ENCODE results near the gene PSMB10. TPM values are rescaled to one million over a fixed set of nuclear protein-coding genes. Genes with fewer than 3 reads are reported as not detected.
"Not testable (repeated sequence)": the region's sequence is repeated elsewhere in the genome, so short reads cannot be mapped to it uniquely, and the experiment has no call there.

PSMB10 gene
- total RNA-seq, 4 donors from 2014 or later = 65.6 to 100 (median 68.6) TPM

GRCh38 chr16:67917140-67917851 is 19.4 kb downstream of the PSMB10 start:
- Histone ChIP-seq H3K4me3 (no peak overlapping the region), H3K4me1 (peaks cover 6 to 31% (median 14%) of the 10 kb centered on the region in 4 donors), H3K36me3 (no peaks in the 10 kb centered on the region), H3K27me3 (no peaks in the 10 kb centered on the region), H3K9me3 (no peaks in the 10 kb centered on the region), H3K27ac (peak overlapping the region; percentile 10 to 54 (median 32))
- intact Hi-C loops (cut with DNase I; ENCODE audit: low total_unique reads) (no loop called here), in situ Hi-C loops (cut with MboI; ENCODE audit: low pct_ligation_motif_present in 1 of 4, low pct_unique_long_range_greater_than_20kb in 1 of 4, low sequenced_read_pairs in 3 of 4) (no loop called here)
- TF ChIP-seq EP300 (IDR thresholded peaks at IDR 0.05; ENCODE audit: low read depth) (no peak), CTCF (IDR thresholded peaks at IDR 0.05) (no peak), POLR2AphosphoS5 (IDR thresholded peaks at IDR 0.05) (no peak), POLR2A (IDR thresholded peaks at IDR 0.05) (no peak)
- DNase-seq = no peak
- 67% methylated on average over 6 of the region's 6 CpGs; no CpG with 5 or more reads in 1 of the 2 donors for WGBS, 2 donors (ENCODE audit: low coverage in 1 of 2)

GRCh38 chr16:67915831-67916723 is 20.6 kb downstream of the PSMB10 start:
- H3K27me3 ChIP-seq = no peaks in the 10 kb centered on the region
- H3K9me3 ChIP-seq = no peaks in the 10 kb centered on the region
- peaks cover 6 to 31% (median 14%) of the 10 kb centered on the region in 4 donors for H3K4me1 ChIP-seq
- no peaks in the 10 kb centered on the region for H3K36me3 ChIP-seq
- WGBS, 2 donors (ENCODE audit: low coverage in 1 of 2) = 84% methylated on average over 7 of the region's 7 CpGs; no CpG with 5 or more reads in 1 of the 2 donors
- no peak for TF ChIP-seq POLR2AphosphoS5 (IDR thresholded peaks at IDR 0.05)
- no peak for TF ChIP-seq EP300 (IDR thresholded peaks at IDR 0.05; ENCODE audit: low read depth)
- no peak for TF ChIP-seq CTCF (IDR thresholded peaks at IDR 0.05)
- no peak for TF ChIP-seq POLR2A (IDR thresholded peaks at IDR 0.05)
- DNase-seq = peak; percentile 52
- no peak overlapping the region for H3K27ac ChIP-seq
- in situ Hi-C loops (cut with MboI; ENCODE audit: low pct_ligation_motif_present in 1 of 4, low pct_unique_long_range_greater_than_20kb in 1 of 4, low sequenced_read_pairs in 3 of 4) = no loop called here
- intact Hi-C loops (cut with DNase I; ENCODE audit: low total_unique reads) = no loop called here
- no peak overlapping the region for H3K4me3 ChIP-seq

GRCh38 chr16:67915496-67915769 is 21.2 kb downstream of the PSMB10 start:
- H3K4me1 ChIP-seq = peaks cover 6 to 31% (median 14%) of the 10 kb centered on the region in 4 donors
- H3K27me3 ChIP-seq; H3K9me3 ChIP-seq; intact Hi-C loops (cut with DNase I; ENCODE audit: low total_unique reads); H3K36me3 ChIP-seq; H3K27ac ChIP-seq; H3K4me3 ChIP-seq; in situ Hi-C loops (cut with MboI; ENCODE audit: low pct_ligation_motif_present in 1 of 4, low pct_unique_long_range_greater_than_20kb in 1 of 4, low sequenced_read_pairs in 3 of 4); DNase-seq: not testable (repeated sequence)
- 95% methylated on average over 2 of the region's 2 CpGs; no CpG with 5 or more reads in 1 of the 2 donors for WGBS, 2 donors (ENCODE audit: low coverage in 1 of 2)

GRCh38 chr16:67914758-67915495 is 21.7 kb downstream of the PSMB10 start:
- DNase-seq = no peak
- Histone ChIP-seq H3K9me3 (no peaks in the 10 kb centered on the region), H3K36me3 (peaks cover 0 to 4% (median 0%) of the 10 kb centered on the region in 4 donors), H3K4me3 (no peak overlapping the region), H3K4me1 (peaks cover 6 to 31% (median 14%) of the 10 kb centered on the region in 4 donors), H3K27me3 (no peaks in the 10 kb centered on the region), H3K27ac (no peak overlapping the region)
- TF ChIP-seq POLR2AphosphoS5 (IDR thresholded peaks at IDR 0.05) = no peak
- TF ChIP-seq CTCF (IDR thresholded peaks at IDR 0.05) = no peak
- TF ChIP-seq EP300 (IDR thresholded peaks at IDR 0.05; ENCODE audit: low read depth) = no peak
- no peak for TF ChIP-seq POLR2A (IDR thresholded peaks at IDR 0.05)
- intact Hi-C loops (cut with DNase I; ENCODE audit: low total_unique reads) (no loop called here), in situ Hi-C loops (cut with MboI; ENCODE audit: low pct_ligation_motif_present in 1 of 4, low pct_unique_long_range_greater_than_20kb in 1 of 4, low sequenced_read_pairs in 3 of 4) (no loop called here)
- 84 to 100% methylated on average over 3 to 7 of the region's 7 CpGs for WGBS, 2 donors (ENCODE audit: low coverage in 1 of 2)
